Liver (tissue), 9 donors: ENCODE results near the gene MAN2A2. TPM values are rescaled to one million over a fixed set of nuclear protein-coding genes. Genes with fewer than 3 reads are reported as not detected.

Experiments
- DNase-seq: peaks from one replicate; pipeline ENCODE4 v3.0.0-alpha.2; 2017; ENCODE audit warnings: low spot score
- H3K27ac ChIP-seq, 2 donors: one replicate each; pipeline ENCODE4 v1.7.0; 2013; ENCODE audit warnings: inconsistent platforms in 2 of 2, low read length in 2 of 2, control low read depth in 1 of 2, low read depth in 1 of 2, mild to moderate bottlenecking in 1 of 2
- H3K27me3 ChIP-seq, 4 donors: one replicate each; pipeline versions ENCODE4 v1.6.1 to v1.7.0; 2013; ENCODE audit warnings: low read length in 3 of 4, inconsistent platforms in 1 of 4, mild to moderate bottlenecking in 1 of 4, moderate library complexity in 1 of 4; ENCODE audit not compliant: control insufficient read depth in 4 of 4, insufficient read depth in 4 of 4
- H3K36me3 ChIP-seq, 4 donors: one replicate each; pipeline versions ENCODE4 v1.6.1 to v1.7.0; 2013; ENCODE audit warnings: low read length in 3 of 4, mild to moderate bottlenecking in 3 of 4, low read depth in 1 of 4, moderate library complexity in 1 of 4; ENCODE audit not compliant: control insufficient read depth in 4 of 4, insufficient read depth in 3 of 4
- H3K4me1 ChIP-seq, 4 donors: one replicate each; pipeline versions ENCODE4 v1.6.1 to v1.7.0; 2013; ENCODE audit warnings: low read length in 3 of 4, mild to moderate bottlenecking in 3 of 4, moderate library complexity in 1 of 4; ENCODE audit not compliant: control insufficient read depth in 4 of 4, insufficient read depth in 4 of 4
- H3K4me3 ChIP-seq, 3 donors: one replicate each; pipeline versions ENCODE4 v1.6.1 to v1.7.0; 2013; ENCODE audit warnings: low read length in 3 of 3, control low read depth in 1 of 3, low read depth in 1 of 3, mild to moderate bottlenecking in 1 of 3
- H3K9ac ChIP-seq, 2 donors: one replicate each; pipeline ENCODE4 v1.7.0; 2013; ENCODE audit warnings: low read length in 2 of 2, mild to moderate bottlenecking in 2 of 2, moderate library complexity in 2 of 2, control low read depth in 1 of 2, low read depth in 1 of 2
- H3K9me3 ChIP-seq, 4 donors: one replicate each; pipeline versions ENCODE4 v1.6.1 to v1.7.0; 2013; ENCODE audit warnings: low read length in 3 of 4; ENCODE audit not compliant: control insufficient read depth in 4 of 4
- ATF3 ChIP-seq: IDR thresholded peaks from 2 replicates; pipeline ENCODE4 v1.6.1; 2016; ENCODE audit warnings: antibody characterized with exemption
- EGR1 ChIP-seq, 2 donors: IDR thresholded peaks; 2 replicates each; pipeline ENCODE4 v1.6.1; 2016 to 2018; ENCODE audit warnings: antibody characterized with exemption in 2 of 2, low read depth in 2 of 2
- FOXA1 ChIP-seq: IDR thresholded peaks from 2 replicates; pipeline ENCODE4 v1.6.1; 2016; ENCODE audit warnings: antibody characterized with exemption
- HNF4A ChIP-seq, 2 donors: conservative IDR thresholded peaks; 2 replicates each; pipeline ENCODE4 v1.6.1; 2016; ENCODE audit warnings: antibody characterized with exemption in 2 of 2, mild to moderate bottlenecking in 2 of 2
- HNF4G ChIP-seq: IDR thresholded peaks from 2 replicates; pipeline ENCODE4 v1.6.1; 2016; ENCODE audit warnings: antibody characterized with exemption
- JUND ChIP-seq, 2 donors: IDR thresholded peaks; 2 replicates each; pipeline ENCODE4 v1.6.1; 2016; ENCODE audit warnings: antibody characterized with exemption in 2 of 2
- MAX ChIP-seq: IDR thresholded peaks from 2 replicates; pipeline ENCODE4 v1.6.1; 2016; ENCODE audit warnings: antibody characterized with exemption
- RAD21 ChIP-seq, 2 donors: IDR thresholded peaks; 2 replicates each; pipeline ENCODE4 v1.6.1; 2016; ENCODE audit warnings: antibody characterized with exemption in 2 of 2, mild to moderate bottlenecking in 2 of 2
- RXRA ChIP-seq, 2 donors: IDR thresholded peaks; 2 replicates each; pipeline ENCODE4 v1.6.1; 2017 to 2018; ENCODE audit warnings: antibody characterized with exemption in 2 of 2, mild to moderate bottlenecking in 1 of 2
- SP1 ChIP-seq: IDR thresholded peaks from 2 replicates; pipeline ENCODE4 v1.6.1; 2018; ENCODE audit warnings: antibody characterized with exemption, mild to moderate bottlenecking
- TAF1 ChIP-seq: conservative IDR thresholded peaks from 2 replicates; pipeline ENCODE4 v1.6.1; 2016; ENCODE audit warnings: antibody characterized with exemption, mild to moderate bottlenecking
- ZBTB33 ChIP-seq: IDR thresholded peaks from 2 replicates; pipeline ENCODE4 v1.6.1; 2016; ENCODE audit warnings: antibody characterized with exemption
- WGBS: extraction: QIAGEN DNeasy Blood & Tissue Kit; methylation state at CpG from one replicate; pipeline ENCODE4 v1.1.7; 2013; 5-methylcytosine and 5-hydroxymethylcytosine counted together
- polyA plus RNA-seq, 2 donors: library from polyadenylated mRNA; stranded (reverse) in 1 of 2; unstranded in 1 of 2; fragments of 200-250 nt in 1 of 2; fragments of >200 nt in 1 of 2; fragmentation: Nextera tagmentation in 1 of 2; extraction: Ambion mirVana in 1 of 2; gene quantifications; one replicate each; pipeline versions ENCODE4 v1.2.1 to v1.2.3, GENCODE V29; 2013 to 2015
- total RNA-seq, 2 donors: library from RNA; depleted of rRNA; stranded (reverse); fragments of >200 nt; gene quantifications; one replicate each; pipeline ENCODE4 v1.2.3, GENCODE V29; 2014
- donor health status: healthy.
- donor health status: healthy.
- donor health status: healthy.
- donor health status: healthy.
- donor health status: healthy.

MAN2A2 gene
- total and polyA plus RNA-seq, 4 donors = 17.3 to 111 (median 50.9) TPM

GRCh38 chr15:90877996-90878395 lies 25.1 kb upstream of the MAN2A2 start:
- no peak for DNase-seq
- no peaks in the 10 kb centered on the region for H3K27me3 ChIP-seq
- no peak overlapping the region for H3K9ac ChIP-seq
- no peak overlapping the region for H3K27ac ChIP-seq
- WGBS = 95% methylated on average over 14 of the region's 14 CpGs
- H3K4me3 ChIP-seq = no peak overlapping the region
- H3K4me1 ChIP-seq = peaks cover 12 to 82% (median 55%) of the 10 kb centered on the region in 4 donors
- no peaks in the 10 kb centered on the region for H3K9me3 ChIP-seq
- H3K36me3 ChIP-seq = peaks cover 27 to 57% (median 41%) of the 10 kb centered on the region in 4 donors
- no peak for TF ChIP-seq EGR1 (IDR thresholded peaks at IDR 0.05; ENCODE audit: low read depth in 2 of 2)
- no peak for TF ChIP-seq SP1
- no peak for TF ChIP-seq ATF3
- TF ChIP-seq RAD21 (IDR thresholded peaks at IDR 0.05) = no peak
- TF ChIP-seq TAF1 = no peak
- no peak for TF ChIP-seq JUND (IDR thresholded peaks at IDR 0.05)
- no peak for TF ChIP-seq FOXA1

- TF ChIP-seq RAD21 (IDR thresholded peaks at IDR 0.05) (no peak), FOXA1 (no peak), JUND (IDR thresholded peaks at IDR 0.05) (no peak), HNF4G (no peak), EGR1 (IDR thresholded peaks at IDR 0.05; ENCODE audit: low read depth in 2 of 2) (no peak), HNF4A (conservative IDR thresholded peaks at IDR 0.05) (no peak), RXRA (IDR thresholded peaks at IDR 0.05) (no peak), TAF1 (no peak), MAX (no peak), ZBTB33 (no peak)
- peaks cover 14 to 82% (median 56%) of the 10 kb centered on the region in 4 donors for H3K4me1 ChIP-seq
- DNase-seq = no peak
- WGBS = 96% methylated on average over 15 of the region's 15 CpGs
- peaks cover 27 to 57% (median 41%) of the 10 kb centered on the region in 4 donors for H3K36me3 ChIP-seq
- no peak overlapping the region for H3K9ac ChIP-seq
- no peaks in the 10 kb centered on the region for H3K9me3 ChIP-seq
- H3K27ac ChIP-seq = no peak overlapping the region
- no peak overlapping the region for H3K4me3 ChIP-seq
- no peaks in the 10 kb centered on the region for H3K27me3 ChIP-seq
These were observed 24.4 kb upstream of the MAN2A2 start for GRCh38 chr15:90878660-90879059.

GRCh38 chr15:90879730-90880366 lies 23.3 kb upstream of the MAN2A2 start:
- TF ChIP-seq HNF4A (conservative IDR thresholded peaks at IDR 0.05) = no peak
- no peak overlapping the region for H3K27ac ChIP-seq
- H3K36me3 ChIP-seq = peaks cover 27 to 57% (median 41%) of the 10 kb centered on the region in 4 donors
- no peak for DNase-seq
- H3K4me3 ChIP-seq = no peak overlapping the region
- H3K27me3 ChIP-seq = no peaks in the 10 kb centered on the region
- no peak overlapping the region for H3K9ac ChIP-seq
- H3K4me1 ChIP-seq = peaks cover 13 to 80% (median 52%) of the 10 kb centered on the region in 4 donors
- no peaks in the 10 kb centered on the region for H3K9me3 ChIP-seq
- WGBS = 93% methylated on average over 35 of the region's 35 CpGs
